HG02678 (cell line): Measurements from ENCODE around the gene FAM227A.

Experiments used
- ATAC-seq: cut with Tn5 transposase; IDR thresholded peaks from one replicate; pipeline ENCODE4 v1.9.1; 2021; ENCODE audit warnings: mild to moderate bottlenecking, moderate library complexity; ENCODE audit not compliant: unreplicated experiment

Gene FAM227A

DNA sequence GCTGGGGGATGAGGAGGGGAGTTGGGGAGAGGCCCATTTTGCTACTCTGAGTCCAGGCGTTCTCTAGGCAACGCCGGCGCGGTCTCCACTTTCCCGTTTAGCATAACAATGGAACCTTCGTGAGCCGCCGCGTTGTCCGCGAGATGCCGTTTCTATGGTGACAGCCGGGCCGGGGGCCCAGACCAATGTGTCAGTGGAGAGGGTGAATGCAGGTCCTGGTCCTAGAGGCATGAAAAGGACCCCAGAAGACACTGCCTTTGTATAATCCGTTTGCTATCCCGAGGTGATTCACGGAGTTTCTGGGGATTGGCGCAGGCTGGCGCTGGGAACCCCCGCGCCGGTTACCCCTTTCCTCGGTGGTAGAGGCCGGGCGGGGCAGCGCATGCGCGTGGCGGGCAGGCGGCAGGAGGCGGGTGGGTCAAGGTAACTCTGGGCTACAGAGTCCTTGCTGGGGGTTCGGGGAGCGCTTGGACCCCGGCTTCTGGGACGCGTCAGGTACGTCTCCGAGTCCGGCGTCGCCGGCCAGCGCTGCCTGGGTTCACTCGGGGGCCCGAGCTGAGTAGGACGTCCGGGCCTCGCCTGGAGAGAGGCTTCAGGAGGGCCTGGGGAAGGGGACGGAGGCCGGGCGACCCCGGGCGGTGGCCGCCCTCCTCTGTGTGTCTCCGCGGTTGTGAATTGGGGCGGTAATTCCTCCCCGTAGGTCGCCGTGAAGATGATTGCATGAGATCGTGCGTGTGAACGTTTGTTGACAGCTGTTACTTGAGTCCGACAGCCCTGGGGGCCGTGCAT, at the start of gene FAM227A, which contains the start of gene CBY1:
Gene FAM227A, minus strand, starts transcription at position 137 of the 789 bp plus-strand sequence. CDS start 6,224 bp downstream, outside the sequence.
Gene CBY1, plus strand, starts transcription at position 383 of the 789 bp plus-strand sequence. CDS start 11,417 bp downstream, outside the sequence.
- ATAC-seq = peak; percentile 70

DNA sequence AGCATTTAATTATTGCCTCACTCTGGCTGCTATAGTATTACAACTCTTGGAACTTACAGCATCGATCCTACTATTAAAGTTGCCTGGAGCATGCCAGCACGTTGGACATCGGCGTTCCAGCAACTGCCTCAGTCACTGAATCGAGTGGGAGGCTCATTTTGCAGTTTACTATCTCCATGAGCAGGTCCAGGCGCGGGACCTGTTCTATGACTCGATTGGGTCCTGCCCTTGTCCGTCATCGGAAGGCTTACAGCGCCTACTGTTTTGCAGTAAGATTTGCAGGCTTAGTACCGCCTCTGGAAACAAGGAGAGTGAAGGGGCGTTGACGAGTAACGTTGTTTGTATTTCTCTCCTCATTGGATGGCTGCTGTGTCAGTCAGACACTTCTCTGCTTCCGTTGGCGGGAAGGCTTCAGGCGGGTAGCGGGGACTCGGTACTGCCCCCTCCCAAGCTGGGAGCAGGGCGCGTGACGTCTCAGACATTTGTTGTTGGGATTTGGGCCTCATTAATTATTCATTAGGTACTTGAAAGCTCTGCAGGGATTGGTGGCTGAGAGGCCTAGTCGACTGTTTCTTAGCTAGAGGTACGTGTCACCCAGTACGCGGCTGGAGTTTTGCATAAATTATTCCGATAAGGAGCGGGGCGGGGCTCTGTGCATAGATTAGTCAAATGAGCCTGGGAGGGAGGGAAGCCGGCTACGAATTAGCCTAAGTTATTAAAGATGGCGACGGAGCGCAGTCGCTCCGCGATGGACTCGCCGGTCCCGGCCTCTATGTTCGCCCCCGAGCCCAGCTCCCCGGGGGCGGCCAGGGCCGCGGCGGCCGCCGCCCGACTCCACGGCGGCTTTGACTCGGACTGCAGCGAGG, 49.3 kb upstream of the FAM227A start, which contains the start of gene GTPBP1:
Gene GTPBP1, plus strand, starts transcription at position 710 of the 866 bp plus-strand sequence. Its CDS starts 12 bp downstream, at position 722.
- peak; percentile 70 for ATAC-seq

DNA sequence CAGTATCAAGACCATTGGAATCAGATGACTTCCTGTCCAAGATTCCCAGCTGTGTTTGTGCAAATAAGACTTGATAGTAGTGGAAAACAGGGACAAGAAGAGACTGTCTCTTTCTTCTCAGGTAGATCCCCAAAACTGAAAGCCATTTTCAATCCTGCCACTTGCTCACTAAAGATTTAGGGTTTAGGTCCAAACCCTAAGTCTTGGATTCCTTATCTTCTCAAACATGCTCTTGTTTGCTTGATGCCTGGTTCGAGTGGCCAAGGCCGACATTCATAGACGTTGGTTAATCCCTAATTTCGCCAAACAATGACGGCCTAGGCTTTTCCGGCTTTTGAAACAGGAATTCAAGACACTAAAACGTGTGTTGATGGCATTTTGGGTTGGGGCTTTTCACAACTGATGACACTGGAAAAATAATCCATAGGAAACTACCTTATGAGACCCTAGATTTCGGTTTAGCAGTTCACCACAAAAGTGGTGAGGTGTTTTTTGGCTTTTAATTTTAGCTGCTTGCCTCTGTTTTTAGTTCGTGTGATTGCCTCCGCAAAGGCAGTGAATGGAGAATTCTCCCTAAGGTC, 48.6 kb upstream of the FAM227A start:
- ATAC-seq = no peak

DNA sequence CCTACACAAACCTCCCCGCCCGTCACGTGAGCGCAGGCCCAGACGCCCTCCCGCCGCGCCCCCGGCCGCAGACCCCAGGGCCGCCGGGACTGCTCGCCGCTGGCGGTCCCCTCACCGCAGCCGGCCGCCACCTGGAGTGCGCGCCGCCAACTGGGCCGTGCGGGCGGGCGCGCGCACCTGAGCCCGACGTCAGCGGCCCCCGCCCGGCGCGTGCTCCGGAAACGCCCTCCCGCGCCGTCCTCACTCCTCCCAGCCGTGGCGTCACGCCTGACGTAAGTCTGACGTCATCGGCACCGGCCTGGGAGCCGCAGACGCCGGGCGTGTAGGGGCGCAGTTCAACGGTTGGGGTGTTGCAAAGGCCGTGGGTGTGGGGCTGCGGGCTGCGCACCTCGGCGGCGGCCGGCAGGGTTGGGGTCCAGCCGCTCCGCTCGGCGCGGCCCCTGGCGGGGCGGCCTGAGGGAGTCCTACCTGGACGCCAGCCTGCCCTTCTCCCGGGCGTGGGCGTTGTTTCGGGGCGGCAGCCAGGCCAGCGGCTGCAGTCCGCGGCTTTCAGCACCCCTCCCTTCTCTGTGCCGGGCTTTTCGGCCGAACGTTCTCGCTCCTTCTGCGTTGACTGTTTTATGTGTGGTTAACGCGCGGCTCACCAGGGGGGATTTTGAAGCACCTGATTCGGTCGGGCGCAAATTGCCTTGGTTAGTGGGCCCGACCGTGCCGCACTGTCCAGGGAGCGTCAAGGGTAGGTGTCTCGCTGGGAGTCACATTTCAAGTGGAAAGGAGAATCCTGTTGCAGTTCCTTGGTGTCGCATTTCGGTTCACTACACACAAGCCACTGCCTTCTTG, 44.8 kb upstream of the FAM227A start, which contains the start of gene JOSD1:
Gene JOSD1, minus strand, starts transcription at position 155 of the 840 bp plus-strand sequence. CDS start 956 bp downstream, outside the sequence.
- ATAC-seq = peak; percentile 41

DNA sequence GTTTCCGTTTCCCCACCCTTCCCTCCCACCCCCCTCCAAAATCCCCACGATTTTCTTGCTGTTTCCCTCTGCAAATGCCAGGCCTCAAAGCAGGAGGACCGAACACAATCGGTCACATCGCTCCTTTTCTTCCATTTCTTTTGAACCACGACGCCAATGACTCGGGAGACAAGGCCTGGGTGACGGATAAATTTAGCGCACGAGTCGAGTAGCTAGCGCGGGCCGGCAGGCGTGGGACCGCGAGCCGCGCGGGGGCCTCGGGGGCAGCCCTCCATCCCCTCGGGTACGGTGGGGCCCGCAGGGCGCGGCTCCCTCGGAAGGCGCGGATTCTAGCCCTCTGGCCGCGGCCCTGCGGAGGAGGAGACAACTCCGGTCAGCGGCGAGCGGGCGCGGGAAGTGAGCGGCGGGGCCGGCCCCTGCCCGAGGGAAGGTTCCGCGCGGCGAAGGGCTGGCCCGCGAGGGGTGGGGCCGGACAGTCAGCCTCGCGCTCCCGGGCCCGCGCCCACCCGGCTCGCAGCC, 44.1 kb upstream of the FAM227A start:
- ATAC-seq = no peak

DNA sequence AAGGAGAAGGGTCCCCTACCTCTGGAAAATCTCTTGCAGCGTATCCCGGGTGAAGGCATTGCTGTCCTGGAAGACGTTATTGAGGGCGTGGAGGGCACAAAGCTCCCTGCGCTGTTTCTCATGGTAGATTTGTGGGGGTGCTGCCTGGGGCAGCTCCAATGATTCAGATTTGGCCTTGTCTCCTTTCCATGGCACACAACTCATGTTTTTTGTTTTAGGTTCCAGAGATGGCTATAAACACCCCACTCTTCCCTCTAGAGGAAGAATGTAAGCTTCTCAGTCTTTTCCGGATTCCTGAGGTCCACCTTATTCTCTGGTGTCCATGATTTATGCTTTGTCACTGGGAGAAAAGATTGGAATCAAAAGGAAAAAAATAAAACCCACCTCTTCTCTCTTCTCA, 43.6 kb upstream of the FAM227A start:
- no peak for ATAC-seq

DNA sequence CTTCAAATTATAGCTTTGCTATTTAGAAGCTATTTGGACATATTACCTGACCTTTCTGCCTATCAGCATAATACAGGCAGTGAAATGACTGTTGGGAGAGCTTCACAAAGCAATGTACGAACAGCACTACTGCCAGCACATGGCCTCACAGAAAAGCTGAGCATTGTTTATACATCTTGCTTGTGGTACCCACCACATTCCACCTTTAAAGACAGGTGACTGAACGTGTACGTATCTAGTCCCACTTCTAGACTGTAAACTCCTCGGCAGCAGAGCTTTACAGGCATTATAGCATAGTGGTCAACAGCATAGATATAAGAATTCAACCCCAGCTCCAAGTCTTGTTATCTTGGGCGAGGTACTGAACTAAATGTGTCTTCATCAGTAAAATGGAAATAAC, 43.0 kb upstream of the FAM227A start:
- ATAC-seq = no peak

DNA sequence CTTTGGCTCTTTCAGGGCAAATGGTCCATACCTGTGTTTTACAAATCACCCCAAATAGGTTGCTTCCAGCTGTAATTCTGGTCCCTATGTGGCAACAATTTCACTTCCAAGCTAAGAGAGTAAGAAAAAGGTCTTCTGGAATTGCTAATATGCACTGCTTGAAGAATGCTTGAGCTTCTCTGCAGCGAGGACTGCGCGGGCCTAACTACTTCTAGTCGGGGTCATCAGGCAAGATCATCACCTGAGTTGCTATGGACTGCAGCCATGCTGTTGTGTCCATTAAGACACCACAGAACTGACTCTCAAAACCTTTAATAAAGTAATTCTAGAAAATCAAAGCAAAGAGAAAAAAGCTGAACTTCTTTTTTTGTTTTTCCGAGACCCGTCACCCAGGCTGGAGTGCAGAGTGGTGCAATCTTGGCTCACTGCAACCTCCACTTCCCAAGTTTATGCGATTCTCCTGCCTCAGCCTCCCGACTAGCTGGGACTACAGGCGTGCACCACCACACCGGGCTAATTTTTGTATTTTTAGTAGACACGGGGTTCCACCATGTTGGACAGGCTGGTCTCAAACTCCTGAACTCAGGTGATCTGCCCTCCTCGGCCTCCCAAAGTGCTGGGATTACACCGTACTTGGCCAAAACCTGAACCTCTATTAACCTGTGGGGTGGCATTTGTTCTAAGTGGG, 42.4 kb upstream of the FAM227A start:
- no peak for ATAC-seq

DNA sequence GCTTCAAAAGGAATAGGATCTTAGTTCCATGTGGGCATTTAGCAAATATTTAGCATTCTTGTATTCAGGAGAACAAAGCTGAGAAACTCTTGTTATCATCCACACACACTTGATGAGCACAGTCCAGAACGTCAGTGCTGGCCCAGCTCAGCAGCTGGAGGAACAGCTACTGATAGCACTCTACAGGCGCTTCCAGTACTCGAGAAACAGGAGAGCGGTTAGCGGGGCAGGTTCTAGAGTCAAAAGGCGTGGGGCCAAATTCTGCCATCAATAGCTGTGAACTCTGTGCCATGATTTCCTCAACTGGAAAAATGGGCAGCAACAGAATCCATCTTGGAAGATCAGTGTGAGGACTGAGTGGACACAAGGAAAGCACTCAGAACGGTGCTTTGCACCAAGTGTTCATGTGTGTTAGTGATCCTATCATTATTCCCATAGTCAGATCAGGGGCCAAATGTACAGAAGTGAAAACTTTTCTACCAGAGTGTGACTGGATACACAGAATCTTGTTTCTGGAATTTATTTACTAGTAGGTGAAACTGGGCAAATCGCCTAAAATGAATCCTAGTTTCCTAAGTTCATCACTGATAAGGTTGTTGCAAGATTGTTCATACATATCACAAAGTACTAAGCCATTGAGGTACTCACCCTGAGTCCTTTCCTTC, 41.4 kb upstream of the FAM227A start:
- no peak for ATAC-seq

DNA sequence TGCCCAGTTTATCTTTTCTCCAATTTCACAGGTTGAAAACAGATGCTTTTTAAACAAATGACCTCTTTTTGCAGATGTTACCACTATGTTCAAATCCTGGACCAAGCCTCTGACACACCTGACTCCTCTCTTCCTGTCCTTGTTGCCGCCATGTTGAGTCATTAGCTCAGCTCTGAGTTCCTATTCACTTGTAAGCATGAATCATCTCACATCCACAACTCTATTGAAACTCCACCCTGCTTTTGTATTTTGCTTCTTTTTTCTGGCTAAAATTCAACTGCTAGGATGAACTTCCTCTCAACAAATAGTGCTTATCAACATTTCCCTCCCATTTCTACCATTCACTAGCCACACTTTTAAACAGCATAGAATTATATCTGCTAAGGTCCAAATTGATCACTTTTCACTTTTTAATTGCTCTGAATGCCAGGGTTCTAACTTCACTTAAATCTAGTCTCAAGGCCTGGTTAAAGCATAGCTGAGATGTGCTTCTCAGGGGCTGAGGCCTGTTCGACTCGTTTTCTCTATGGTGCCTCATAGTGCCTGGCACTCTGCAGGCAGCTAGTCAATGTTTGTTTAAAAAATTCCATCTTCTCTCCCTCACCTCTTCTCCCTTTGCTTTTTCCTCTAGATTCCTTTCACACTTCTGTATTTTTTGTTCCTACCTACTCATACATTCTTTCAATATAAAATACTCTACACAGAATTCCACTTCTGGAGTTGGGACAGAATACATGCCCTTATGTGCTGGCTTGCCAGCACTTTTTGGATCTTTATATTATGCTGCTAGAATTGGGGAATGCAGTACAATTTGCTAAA, 40.6 kb upstream of the FAM227A start:
- no peak for ATAC-seq

DNA sequence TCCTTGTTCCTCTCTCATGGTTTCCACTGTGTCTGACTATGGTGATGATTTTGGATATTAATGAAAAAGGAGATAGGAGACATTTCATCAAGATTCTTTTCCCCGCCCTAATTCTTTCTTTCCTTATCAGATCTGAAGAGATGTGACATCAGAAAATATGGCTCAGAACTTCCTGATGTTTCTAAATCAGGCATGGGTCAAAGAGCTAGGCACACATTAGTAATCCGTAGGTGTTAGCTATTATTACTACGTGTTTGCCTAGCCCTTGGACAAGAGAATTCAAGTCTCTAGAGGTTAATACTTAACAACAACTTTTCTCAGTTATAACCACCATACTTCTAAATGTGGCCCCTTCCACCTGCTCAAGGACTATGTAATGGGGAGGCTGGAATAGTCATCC, 38.7 kb upstream of the FAM227A start:
- ATAC-seq = no peak

DNA sequence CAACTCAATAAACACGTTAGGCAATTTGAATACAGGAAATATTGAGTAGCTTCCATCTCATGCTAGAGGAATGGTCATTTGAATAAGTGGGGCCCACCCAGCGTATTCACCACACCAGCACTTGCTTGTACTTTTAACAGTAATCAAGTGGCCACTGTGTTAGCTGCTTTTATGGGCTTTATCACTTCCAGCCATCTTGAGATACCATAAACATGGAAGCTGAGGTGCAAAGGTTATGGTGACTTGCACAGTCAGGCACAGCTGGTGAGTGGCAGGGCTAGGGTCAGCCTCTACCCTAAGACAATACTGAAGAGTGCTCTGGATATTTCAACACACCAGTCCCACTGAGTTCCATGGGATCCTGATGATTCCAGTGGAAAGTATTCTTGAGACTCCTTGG, 37.9 kb upstream of the FAM227A start:
- no peak for ATAC-seq

DNA sequence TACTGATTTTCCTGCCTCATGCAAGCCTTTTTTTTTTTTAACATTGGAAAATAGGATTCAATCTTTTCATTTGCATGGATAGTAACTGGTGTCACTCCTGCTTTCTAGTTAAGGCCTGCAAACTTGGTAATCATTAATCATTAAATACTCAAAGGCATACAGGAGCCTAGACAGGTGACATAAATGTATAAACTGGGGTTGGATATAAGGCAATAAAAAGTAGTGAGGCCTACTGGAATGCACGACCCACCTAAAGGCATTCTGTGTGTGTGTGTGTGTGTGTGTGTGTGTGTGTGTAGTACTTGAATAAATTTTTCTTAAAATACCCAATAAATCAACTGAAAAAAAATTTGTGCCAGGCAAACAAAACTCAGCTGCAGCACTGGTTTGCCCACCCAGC, 33.5 kb upstream of the FAM227A start:
- no peak for ATAC-seq

DNA sequence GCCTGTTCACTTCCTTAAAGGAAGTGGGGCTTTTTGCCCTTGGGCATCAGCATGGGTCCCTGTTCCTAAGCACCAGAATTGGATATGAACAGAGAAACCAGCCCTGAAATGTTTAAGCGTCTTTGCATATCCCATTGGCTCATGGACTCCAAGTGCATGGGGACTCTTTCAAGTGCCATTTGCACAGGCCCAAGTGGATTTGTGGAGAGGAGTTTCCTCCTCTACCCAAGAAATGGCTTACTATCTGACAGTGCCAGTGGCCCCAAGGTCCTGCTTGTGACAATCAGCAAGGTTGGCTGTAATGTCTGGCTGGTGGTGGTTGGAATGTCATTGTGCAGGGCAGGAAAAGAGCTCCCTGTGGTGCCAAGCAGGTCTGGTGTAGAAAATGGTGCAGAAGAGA, 29.6 kb upstream of the FAM227A start:
- no peak for ATAC-seq

DNA sequence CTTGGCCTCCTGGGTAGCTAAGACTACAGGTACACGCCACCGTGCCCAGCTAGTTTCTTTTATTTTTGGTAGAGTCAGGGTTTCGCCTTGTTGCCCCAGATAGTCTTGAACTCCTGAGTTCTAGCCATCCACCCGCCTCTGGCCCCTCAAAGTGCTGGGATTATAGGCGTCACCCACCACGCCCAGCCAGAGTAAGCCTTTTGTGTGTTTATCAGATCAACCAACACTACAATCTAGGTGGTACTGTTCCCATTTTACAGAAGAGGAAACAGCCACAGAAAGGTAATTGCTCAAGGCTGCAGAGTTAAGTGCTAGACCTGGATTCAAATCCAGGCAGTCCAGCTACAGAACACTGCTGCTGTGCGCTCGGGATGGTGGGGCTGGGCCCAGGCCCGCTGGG, 28.7 kb upstream of the FAM227A start:
- ATAC-seq = no peak

DNA sequence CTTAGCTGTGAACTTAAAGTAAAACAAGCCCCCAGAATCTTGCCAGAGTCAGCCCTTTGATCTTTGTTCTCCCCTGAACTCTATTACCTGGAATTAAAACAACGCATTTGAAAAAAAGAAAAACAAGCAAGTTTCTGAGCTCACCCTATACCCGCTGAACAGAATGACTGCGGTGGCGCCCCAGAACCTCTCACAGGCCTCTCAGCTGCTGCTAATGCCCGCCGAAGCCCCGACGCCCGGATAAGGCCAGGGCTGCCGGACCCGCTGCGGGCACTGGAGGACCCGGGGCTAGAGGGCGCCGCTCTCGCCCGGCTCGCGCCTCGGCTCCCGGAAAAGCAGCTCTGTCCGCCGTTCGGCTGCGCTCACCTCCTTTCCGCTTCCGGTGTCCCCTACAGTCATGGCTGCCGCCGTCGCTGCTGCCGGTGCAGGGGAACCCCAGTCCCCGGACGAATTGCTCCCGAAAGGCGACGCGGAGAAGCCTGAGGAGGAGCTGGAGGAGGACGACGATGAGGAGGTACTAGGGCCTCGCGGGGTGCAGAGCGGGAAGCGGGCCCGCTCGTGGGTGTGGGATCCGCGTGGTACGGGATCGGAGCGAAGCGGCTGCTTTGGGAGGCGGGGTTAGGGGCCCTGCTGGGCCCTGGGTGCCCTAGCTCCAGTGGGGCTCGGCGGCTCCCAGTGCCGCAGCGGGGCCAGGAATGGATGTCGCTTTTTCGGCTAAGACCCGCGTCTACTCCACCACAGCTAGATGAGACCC, 25.6 kb upstream of the FAM227A start, which contains the start of gene TOMM22:
Gene TOMM22, plus strand, starts transcription at position 376 of the 754 bp plus-strand sequence. Its CDS starts 22 bp downstream, at position 398.
- ATAC-seq = peak; percentile 98

DNA sequence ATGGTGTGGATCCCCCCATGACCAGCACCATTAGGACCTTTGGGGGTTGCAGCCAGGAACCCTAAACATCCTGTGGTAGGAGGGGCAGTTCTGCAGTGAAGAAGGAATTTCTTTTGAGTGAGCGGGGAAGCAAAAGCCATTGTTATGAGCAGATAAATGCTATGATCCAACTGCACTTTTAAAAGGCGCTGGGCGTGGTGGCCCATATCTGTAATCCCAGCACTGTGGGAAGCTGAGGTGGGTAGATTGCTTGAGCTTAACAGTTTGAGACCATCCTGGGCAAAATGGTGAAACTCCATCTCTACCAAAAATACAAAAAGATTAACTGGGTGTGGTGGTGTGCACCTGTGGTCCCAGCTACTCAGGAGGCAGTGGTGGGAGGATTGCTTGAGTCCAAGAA, 19.6 kb upstream of the FAM227A start:
- ATAC-seq = no peak
